WTC11 (cell line): ENCODE data around the gene GPRC5C. TPM values are rescaled to one million over a fixed set of nuclear protein-coding genes. Genes with fewer than 3 reads are reported as not detected.

ENCODE experiments used
- ATAC-seq: fragments of 200-7000 bp; cut with Tn5 transposase; 2 replicates; pipeline ENCODE4 v1.10.0; 2021; ENCODE audit warnings: mild to moderate bottlenecking, moderate library complexity
- CTCF ChIA-PET: fragments of 300-600 bp; sonication (Branson Sonifier 250); formaldehyde crosslinking; loops from one replicate; lab custom pipeline; 2021; ENCODE audit warnings: antibody characterized with exemption; lab: Charles Lee
- POLR2A ChIA-PET: fragments of 350-600 bp; sonication (Branson Sonifier 250); formaldehyde crosslinking; loops from one replicate; lab custom pipeline; 2021; ENCODE audit warnings: antibody characterized with exemption; lab: Charles Lee
- DNase-seq: peaks from one replicate; pipeline ENCODE4 v3.0.0; 2021; ENCODE audit warnings: low spot score
- H3K27ac Mint-ChIP-seq: 2 replicates; pipeline ENCODE4 v1.8.0; 2021; ENCODE audit warnings: mixed read lengths
- H3K27me3 Mint-ChIP-seq: 2 replicates; pipeline ENCODE4 v1.8.0; 2021; ENCODE audit warnings: low read depth, mild to moderate bottlenecking, moderate library complexity, mixed read lengths
- H3K36me3 Mint-ChIP-seq: 2 replicates; pipeline ENCODE4 v1.8.0; 2021; ENCODE audit warnings: mixed read lengths
- H3K4me1 Mint-ChIP-seq: 2 replicates; pipeline ENCODE4 v1.8.0; 2022; ENCODE audit warnings: mixed read lengths
- H3K4me3 Mint-ChIP-seq: 2 replicates; pipeline ENCODE4 v1.8.0; 2021; ENCODE audit warnings: mild to moderate bottlenecking, moderate library complexity, mixed read lengths
- H3K9me3 Mint-ChIP-seq: 2 replicates; pipeline ENCODE4 v1.8.0; 2021; ENCODE audit warnings: mixed read lengths
- CBFB ChIP-seq: sonication (generic); formaldehyde crosslinking; IDR thresholded peaks from 2 replicates; pipeline ENCODE4 v1.8.1; 2022; ENCODE audit warnings: mild to moderate bottlenecking, low read depth, missing genetic modification reagents
- E2F4 ChIP-seq: sonication (generic); formaldehyde crosslinking; IDR thresholded peaks from 2 replicates; pipeline ENCODE4 v1.8.1; 2022; ENCODE audit warnings: low read depth, mild to moderate bottlenecking, moderate library complexity, missing genetic modification reagents, borderline replicate concordance
- EMX1 ChIP-seq: fragments of 250-450 bp; sonication (Bioruptor Pico); IDR thresholded peaks from 2 replicates; pipeline ENCODE4 v1.8.0; 2021; ENCODE audit warnings: mild to moderate bottlenecking
- ERG ChIP-seq: fragments of 250-450 bp; sonication (Bioruptor Pico); IDR thresholded peaks from 2 replicates; pipeline ENCODE4 v1.8.0; 2021; ENCODE audit warnings: mild to moderate bottlenecking
- ETV6 ChIP-seq: sonication (generic); formaldehyde crosslinking; IDR thresholded peaks from 2 replicates; pipeline ENCODE4 v1.8.1; 2022; ENCODE audit warnings: mild to moderate bottlenecking, missing genetic modification reagents
- GABPB1 ChIP-seq: sonication (generic); formaldehyde crosslinking; IDR thresholded peaks from 2 replicates; pipeline ENCODE4 v1.8.1; 2023; ENCODE audit warnings: mild to moderate bottlenecking, missing genetic modification reagents
- MLX ChIP-seq: sonication (generic); formaldehyde crosslinking; IDR thresholded peaks from 2 replicates; pipeline ENCODE4 v1.8.1; 2023; ENCODE audit warnings: mild to moderate bottlenecking, missing genetic modification reagents, moderate library complexity
- NFATC4 ChIP-seq: fragments of 250-450 bp; sonication (Bioruptor Pico); IDR thresholded peaks from 2 replicates; pipeline ENCODE4 v1.9.0; 2021; ENCODE audit warnings: mild to moderate bottlenecking
- NR1H2 ChIP-seq: sonication (generic); formaldehyde crosslinking; IDR thresholded peaks from 2 replicates; pipeline ENCODE4 v1.9.0; 2021; ENCODE audit warnings: mild to moderate bottlenecking, moderate library complexity, missing genetic modification reagents
- PRDM15 ChIP-seq: sonication (generic); formaldehyde crosslinking; IDR thresholded peaks from 2 replicates; pipeline ENCODE4 v1.8.0; 2022; ENCODE audit warnings: missing genetic modification reagents
- SMAD3 ChIP-seq: sonication (generic); formaldehyde crosslinking; IDR thresholded peaks from 2 replicates; pipeline ENCODE4 v1.8.0; 2022; ENCODE audit warnings: missing genetic modification reagents, mild to moderate bottlenecking, borderline replicate concordance
- SP1 ChIP-seq: sonication (generic); formaldehyde crosslinking; conservative IDR thresholded peaks from 2 replicates; pipeline ENCODE4 v1.8.1; 2022; ENCODE audit warnings: missing genetic modification reagents
- TEAD4 ChIP-seq: sonication (generic); formaldehyde crosslinking; IDR thresholded peaks from 2 replicates; pipeline ENCODE4 v1.8.0; 2022; ENCODE audit warnings: mild to moderate bottlenecking, missing genetic modification reagents
- ZNF425 ChIP-seq: fragments of 250-450 bp; sonication (Bioruptor Pico); conservative IDR thresholded peaks from 2 replicates; pipeline ENCODE4 v1.9.0; 2021; ENCODE audit warnings: mild to moderate bottlenecking
- total RNA-seq: library from RNA; stranded (reverse); gene quantifications from 3 replicates; pipeline ENCODE4 v1.2.3, GENCODE V29; 2021
- TF ChIP-seq, protein P1 (sequence below): sonication (generic); formaldehyde crosslinking; IDR thresholded peaks from 2 replicates; pipeline ENCODE4 v1.8.1; 2023; ENCODE audit warnings: mild to moderate bottlenecking, missing genetic modification reagents
- TF ChIP-seq, protein P2 (sequence below): sonication (generic); formaldehyde crosslinking; IDR thresholded peaks from 2 replicates; pipeline ENCODE4 v1.8.0; 2022; ENCODE audit warnings: mild to moderate bottlenecking, missing genetic modification reagents
- TF ChIP-seq, protein P3 (sequence below): sonication (generic); formaldehyde crosslinking; conservative IDR thresholded peaks from 2 replicates; pipeline ENCODE4 v1.8.1; 2023; ENCODE audit warnings: mild to moderate bottlenecking, low read depth, missing genetic modification reagents, moderate library complexity

The GPRC5C gene
- total RNA-seq, 1 experiment from 2014 or later: 19.6 TPM

- POLR2A ChIA-PET: no interaction called here
- peaks cover 22% of the 10 kb centered on the region for H3K4me1 Mint-ChIP-seq
Observed at GRCh38 chr17:74386386-74386785, 45.5 kb upstream of the GPRC5C start.

More at GRCh38 chr17:74386386-74386785, 45.5 kb upstream of the GPRC5C start:
- peaks cover 7% of the 10 kb centered on the region for H3K27me3 Mint-ChIP-seq
- ATAC-seq (no peak), DNase-seq (no peak)
- H3K4me3 Mint-ChIP-seq: no peak overlapping the region
- H3K36me3 Mint-ChIP-seq: no peaks in the 10 kb centered on the region
- peak overlapping the region; percentile 25; the same call in 1 of the 2 replicates for H3K27ac Mint-ChIP-seq
- CTCF ChIA-PET: interaction anchor here (0.6 to 2.6 kb wide), 3 partner anchors 19 to 191 kb away, joined by 4 to 9 read pairs (median 8); partner anchors contain the start of gene GPR142
- no peaks in the 10 kb centered on the region for H3K9me3 Mint-ChIP-seq
- TF ChIP-seq CBFB (CRISPR knock-in tag): no peak
- no peak for TF ChIP-seq SP1 (CRISPR knock-in tag)
- no peak for TF ChIP-seq ZNF425
- no peak for TF ChIP-seq GABPB1
- TF ChIP-seq MLX (CRISPR knock-in tag): no peak
- TF ChIP-seq, protein P1, sequence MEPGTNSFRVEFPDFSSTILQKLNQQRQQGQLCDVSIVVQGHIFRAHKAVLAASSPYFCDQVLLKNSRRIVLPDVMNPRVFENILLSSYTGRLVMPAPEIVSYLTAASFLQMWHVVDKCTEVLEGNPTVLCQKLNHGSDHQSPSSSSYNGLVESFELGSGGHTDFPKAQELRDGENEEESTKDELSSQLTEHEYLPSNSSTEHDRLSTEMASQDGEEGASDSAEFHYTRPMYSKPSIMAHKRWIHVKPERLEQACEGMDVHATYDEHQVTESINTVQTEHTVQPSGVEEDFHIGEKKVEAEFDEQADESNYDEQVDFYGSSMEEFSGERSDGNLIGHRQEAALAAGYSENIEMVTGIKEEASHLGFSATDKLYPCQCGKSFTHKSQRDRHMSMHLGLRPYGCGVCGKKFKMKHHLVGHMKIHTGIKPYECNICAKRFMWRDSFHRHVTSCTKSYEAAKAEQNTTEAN: no peak
- TF ChIP-seq, protein P2, sequence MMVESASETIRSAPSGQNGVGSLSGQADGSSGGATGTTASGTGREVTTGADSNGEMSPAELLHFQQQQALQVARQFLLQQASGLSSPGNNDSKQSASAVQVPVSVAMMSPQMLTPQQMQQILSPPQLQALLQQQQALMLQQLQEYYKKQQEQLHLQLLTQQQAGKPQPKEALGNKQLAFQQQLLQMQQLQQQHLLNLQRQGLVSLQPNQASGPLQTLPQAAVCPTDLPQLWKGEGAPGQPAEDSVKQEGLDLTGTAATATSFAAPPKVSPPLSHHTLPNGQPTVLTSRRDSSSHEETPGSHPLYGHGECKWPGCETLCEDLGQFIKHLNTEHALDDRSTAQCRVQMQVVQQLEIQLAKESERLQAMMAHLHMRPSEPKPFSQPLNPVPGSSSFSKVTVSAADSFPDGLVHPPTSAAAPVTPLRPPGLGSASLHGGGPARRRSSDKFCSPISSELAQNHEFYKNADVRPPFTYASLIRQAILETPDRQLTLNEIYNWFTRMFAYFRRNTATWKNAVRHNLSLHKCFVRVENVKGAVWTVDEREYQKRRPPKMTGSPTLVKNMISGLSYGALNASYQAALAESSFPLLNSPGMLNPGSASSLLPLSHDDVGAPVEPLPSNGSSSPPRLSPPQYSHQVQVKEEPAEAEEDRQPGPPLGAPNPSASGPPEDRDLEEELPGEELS: no peak
- no peak for TF ChIP-seq EMX1
- TF ChIP-seq E2F4 (CRISPR knock-in tag): no peak
- TF ChIP-seq NR1H2: no peak
- TF ChIP-seq SMAD3 (CRISPR knock-in tag): no peak
- TF ChIP-seq, protein P3, sequence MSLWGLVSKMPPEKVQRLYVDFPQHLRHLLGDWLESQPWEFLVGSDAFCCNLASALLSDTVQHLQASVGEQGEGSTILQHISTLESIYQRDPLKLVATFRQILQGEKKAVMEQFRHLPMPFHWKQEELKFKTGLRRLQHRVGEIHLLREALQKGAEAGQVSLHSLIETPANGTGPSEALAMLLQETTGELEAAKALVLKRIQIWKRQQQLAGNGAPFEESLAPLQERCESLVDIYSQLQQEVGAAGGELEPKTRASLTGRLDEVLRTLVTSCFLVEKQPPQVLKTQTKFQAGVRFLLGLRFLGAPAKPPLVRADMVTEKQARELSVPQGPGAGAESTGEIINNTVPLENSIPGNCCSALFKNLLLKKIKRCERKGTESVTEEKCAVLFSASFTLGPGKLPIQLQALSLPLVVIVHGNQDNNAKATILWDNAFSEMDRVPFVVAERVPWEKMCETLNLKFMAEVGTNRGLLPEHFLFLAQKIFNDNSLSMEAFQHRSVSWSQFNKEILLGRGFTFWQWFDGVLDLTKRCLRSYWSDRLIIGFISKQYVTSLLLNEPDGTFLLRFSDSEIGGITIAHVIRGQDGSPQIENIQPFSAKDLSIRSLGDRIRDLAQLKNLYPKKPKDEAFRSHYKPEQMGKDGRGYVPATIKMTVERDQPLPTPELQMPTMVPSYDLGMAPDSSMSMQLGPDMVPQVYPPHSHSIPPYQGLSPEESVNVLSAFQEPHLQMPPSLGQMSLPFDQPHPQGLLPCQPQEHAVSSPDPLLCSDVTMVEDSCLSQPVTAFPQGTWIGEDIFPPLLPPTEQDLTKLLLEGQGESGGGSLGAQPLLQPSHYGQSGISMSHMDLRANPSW (CRISPR knock-in tag): no peak
- no peak for TF ChIP-seq ERG (CRISPR knock-in tag)
- TF ChIP-seq ETV6 (CRISPR knock-in tag): no peak
- no peak for TF ChIP-seq PRDM15
- TF ChIP-seq TEAD4 (CRISPR knock-in tag): no peak
- TF ChIP-seq NFATC4 (CRISPR knock-in tag): no peak
